Activated CD8-positive, alpha-beta memory T cell treated with anti-CD3 and anti-CD28 coated beads, Interleukin-2, amount 50 U/mL, for 48 hours (primary cell): ENCODE results near the gene CBLN3.
"Not testable (repeated sequence)": the region's sequence is repeated elsewhere in the genome, so short reads cannot be mapped to it uniquely, and the experiment has no call there.

Experiments used
- DNase-seq: peaks from one replicate; pipeline ENCODE4 v3.0.0-alpha.2; 2020

CBLN3 gene

DNA sequence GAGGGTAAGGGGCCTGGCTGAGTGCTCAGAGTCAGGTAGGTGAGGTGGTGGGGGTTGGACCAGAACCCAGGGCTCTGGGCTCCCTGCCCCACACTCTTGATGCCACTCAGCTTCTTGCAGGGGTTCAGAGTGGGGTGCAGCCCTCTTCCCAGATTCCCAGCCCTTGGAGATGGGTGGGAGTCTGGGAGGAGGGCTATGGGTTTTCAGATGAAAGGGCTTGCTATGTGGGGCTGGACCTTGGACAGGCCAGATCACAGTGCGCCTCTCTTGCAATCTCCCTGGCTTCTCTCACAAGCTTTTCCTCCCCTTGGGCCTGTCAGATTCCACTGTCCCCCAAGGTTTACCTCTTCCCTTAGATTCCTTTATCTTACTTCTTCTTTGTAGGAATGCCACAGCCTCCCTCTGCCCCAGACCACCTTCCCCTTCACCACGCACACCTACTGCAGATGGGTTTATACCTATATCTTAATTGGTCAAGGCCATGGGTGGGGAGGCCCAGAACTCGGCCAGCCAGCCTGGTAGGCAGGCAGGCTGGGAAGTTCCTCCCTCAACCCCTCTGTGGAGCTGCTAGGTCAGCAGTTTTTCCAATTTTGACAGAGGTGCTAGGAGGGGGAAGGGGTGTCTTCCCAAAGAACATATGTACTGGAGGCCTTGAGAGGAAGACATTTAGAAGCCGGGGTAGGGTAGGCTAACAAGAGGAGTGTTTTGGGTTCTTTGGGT lies 29.3 kb downstream of the CBLN3 start:
- no peak for DNase-seq

DNA sequence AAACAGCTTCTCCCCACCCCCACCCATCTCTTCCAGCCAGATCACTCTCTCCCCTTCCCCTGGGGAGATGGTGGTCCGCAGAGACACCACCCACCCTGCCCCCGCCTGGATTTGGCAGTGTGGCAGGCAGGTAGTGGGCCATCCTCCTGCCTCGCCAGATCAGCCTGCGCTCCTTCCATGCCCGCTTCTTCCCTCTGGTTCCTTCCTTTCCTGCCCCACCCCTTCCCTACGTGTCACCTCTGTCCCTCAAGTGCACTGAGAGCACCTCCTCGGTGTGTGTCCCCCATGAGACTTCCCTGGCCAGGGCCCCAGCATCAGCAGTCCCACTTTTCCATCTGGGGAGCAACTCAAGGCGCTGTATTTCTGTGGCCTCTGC lies 30.0 kb downstream of the CBLN3 start:
- DNase-seq = no peak

DNA sequence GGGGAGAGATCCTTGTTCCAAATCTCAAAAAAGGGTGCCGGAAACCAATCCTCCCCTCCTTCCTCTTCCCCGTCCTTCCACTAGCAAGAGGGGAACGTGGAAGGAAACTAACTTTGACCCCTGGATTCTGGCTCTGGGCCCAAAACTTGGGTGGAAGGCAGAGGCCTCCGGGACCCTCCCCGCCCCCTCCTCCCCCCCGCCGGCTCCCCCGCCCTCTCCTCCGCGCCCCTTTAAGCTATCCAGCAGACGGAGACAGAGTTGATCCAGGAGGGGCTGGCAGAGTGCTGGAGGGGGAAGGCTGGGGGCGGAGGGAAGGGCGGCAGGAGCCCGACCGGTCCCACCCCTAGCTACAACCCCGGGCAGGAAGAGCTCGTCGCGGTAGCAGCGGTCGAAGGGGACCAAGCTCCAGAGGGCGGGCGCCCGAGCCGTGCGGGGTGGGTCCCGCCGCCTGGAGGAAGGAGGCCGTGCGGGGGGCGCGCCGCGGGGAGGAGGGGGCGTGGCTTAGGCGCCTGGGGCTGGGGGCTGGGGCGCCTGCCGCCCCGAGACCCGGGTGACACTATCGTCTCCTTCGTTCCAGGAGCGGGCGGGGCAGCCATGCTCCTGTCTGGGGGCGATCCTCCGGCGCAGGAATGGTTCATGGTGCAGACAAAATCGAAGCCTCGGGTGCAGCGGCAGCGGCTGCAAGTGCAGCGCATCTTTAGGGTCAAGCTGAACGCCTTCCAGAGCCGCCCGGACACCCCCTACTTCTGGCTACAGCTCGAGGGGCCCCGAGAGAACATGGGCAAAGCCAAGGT lies 30.6 kb downstream of the CBLN3 start, which contains the start of gene NYNRIN:
TSS of gene NYNRIN (plus strand) at position 351 of the 794 bp plus-strand sequence. CDS start at position 595, 244 bp downstream.
- no peak for DNase-seq

GRCh38 chr14:24398293-24398652 lies 31.2 kb downstream of the CBLN3 start:
- no peak for DNase-seq

DNA sequence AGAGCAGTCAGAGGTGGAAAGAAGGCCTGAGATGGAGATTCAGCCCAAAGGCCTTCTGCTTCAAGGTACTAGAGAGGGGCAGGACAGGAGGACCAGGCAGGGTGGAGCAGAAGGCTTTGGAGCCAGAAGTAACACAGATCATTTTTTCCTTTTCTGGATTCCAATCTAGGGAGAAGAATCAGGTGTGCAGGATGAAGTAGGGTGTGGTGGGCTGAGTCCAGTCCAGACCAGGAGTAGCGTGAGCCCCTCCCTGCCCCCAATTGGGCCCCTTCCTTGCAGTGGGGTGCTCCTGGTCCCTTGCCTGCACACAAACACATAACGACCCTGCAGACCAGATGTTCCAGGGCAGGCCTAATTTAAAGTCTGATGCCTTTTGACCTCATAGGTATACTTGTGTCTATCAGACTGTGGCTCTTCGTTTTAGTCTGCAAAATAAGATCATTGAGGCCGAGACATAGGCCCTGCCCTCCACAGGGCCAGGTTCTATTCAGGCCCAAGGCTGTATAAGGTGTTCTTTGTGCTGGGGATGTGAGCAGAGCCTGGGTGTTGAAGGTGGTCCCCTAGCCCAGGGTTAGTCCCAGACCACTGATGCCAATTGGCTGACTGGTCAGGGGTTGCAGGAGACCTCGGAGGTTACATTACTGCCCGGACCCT lies 31.7 kb downstream of the CBLN3 start:
- DNase-seq = no peak

DNA sequence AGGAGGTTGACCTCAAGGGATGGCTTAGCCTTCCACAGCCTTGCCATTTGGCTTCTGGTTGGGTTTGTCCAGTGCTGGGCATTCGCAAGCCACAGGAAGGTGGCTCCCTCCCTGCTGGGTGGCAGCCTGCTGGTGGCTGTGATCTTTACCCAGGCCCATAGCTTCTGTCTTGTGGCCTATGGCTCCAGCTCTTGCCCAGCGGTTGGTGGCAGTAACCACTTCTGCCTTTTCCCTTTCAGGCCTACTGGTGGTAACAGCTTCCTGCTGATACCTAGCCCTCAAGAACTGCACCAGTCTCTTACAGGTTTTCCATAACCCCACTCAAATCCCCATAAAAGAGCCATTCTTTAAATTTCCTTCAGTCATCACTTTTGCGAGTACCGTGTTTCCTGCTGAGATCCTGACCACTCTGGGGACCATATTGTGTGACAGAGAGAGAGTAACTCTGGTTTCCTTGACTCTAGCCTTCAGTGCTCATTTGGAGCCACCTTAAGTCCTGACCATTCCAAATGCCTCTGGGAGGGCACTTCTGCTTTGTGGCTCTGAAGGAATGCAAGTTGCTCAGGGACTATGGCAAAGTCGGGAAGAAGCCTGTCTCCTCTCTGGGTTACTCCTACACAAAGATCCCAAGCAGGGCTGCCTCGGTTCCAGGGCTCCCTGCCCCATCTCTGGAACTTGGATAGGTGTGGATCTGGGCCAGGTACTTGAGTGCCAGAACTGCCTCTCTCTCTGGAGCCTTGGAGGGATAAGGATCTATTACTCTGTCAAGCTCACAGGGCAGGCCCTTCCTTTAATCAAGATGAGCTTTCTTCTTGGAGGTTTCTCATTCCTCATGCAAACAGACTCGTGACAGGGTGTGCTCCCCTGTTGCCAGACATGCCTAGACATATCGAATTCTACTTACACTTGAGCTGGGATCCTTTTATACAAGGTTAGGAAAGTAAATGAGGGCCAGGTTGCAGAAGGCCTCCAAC lies 33.6 kb downstream of the CBLN3 start:
- no peak for DNase-seq

GRCh38 chr14:24394275-24394674 lies 35.2 kb downstream of the CBLN3 start:
- DNase-seq = no peak

- no peak for DNase-seq
Measured at GRCh38 chr14:24392325-24393091, 37.0 kb downstream of the CBLN3 start.

DNA sequence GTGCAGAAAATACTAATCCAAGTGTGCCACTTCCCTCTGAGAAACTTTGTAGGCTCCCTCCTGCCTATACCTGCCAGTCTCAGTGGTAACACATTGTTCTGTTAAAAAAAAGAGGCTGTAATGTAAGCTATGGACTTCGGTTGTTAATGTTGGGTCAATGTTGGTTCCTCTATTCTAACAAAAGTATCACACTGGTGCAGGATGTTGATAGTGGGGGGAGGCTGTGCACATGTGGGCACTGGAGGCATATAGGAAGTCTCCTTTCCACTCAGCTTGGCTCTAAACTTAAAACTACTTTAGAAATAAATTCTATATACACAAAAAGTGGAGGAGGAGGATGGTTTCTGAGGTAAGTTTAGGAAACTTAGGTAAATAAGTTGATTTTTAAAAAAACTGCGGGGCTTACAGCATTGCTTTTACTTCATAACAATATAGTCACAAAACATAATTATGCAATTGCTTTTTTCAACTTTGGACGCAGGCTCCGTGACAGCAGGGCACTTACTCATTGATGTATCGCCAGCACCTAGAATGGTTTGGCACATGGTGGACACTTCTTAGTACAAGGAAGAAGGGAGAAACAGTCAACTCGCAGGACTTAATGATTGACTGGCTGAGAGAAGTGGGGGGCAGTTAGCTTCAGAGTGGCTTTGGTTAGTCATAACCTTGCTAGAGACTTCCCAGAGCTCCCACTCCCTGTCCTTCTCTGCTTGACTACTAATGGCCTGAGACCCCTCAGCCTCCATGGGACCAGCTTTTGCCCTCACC lies 38.6 kb downstream of the CBLN3 start:
- DNase-seq = no peak

DNA sequence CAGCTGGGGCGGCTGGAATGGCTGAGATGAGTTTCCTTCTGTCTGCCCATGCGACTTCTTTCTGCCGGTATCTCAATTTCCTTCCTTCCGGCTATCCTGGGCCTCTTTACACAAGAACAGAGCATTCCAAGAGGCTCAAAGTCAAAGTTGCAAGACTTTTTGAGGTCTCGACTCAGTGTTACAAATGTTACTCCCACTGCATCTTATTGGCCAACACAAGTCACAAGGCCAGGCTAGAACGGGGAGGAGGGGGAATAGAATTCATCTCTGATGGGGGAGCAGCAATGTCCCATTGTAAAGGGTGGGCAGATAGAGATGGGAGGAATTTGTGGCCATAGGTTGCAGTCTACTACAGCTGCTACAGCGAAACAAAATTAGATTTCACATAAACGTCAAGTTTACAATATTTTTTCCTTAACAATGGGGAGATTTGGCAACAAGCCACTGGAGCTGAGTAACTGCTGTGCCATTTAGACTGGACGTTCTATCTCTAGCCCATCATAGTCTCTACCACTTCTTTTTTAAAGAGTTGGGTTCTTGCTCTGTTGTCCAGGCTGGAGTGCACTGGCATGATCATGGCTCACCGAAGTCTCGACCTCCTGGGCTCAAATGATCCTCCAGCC lies 40.1 kb downstream of the CBLN3 start:
- no peak for DNase-seq

- no peak for DNase-seq
Measured at GRCh38 chr14:24388474-24389179, 40.8 kb downstream of the CBLN3 start.

GRCh38 chr14:24387579-24387978 lies 41.9 kb downstream of the CBLN3 start:
- DNase-seq = not testable (repeated sequence)

DNA sequence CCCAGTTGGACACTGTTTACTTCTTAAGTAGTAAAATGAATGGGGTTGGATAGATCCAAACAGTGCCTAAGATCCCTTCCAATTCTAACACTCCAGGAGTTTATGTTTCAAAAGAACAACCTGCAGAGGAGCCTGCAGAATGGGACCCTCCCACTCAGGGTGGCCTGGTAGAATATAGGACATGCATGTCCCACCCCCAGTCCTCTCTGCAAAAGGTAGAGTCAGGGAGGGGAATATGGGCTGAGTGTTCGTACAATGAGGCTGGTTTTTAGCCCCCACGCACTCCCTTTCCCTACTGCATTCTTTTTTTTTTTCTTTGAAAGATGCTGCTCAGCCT lies 42.5 kb downstream of the CBLN3 start:
- DNase-seq = no peak

- no peak for DNase-seq
Measured at GRCh38 chr14:24385524-24385923, 43.9 kb downstream of the CBLN3 start.

GRCh38 chr14:24384169-24384568 lies 45.3 kb downstream of the CBLN3 start:
- no peak for DNase-seq

- no peak for DNase-seq
Measured at GRCh38 chr14:24382064-24382371, 47.5 kb downstream of the CBLN3 start.

DNA sequence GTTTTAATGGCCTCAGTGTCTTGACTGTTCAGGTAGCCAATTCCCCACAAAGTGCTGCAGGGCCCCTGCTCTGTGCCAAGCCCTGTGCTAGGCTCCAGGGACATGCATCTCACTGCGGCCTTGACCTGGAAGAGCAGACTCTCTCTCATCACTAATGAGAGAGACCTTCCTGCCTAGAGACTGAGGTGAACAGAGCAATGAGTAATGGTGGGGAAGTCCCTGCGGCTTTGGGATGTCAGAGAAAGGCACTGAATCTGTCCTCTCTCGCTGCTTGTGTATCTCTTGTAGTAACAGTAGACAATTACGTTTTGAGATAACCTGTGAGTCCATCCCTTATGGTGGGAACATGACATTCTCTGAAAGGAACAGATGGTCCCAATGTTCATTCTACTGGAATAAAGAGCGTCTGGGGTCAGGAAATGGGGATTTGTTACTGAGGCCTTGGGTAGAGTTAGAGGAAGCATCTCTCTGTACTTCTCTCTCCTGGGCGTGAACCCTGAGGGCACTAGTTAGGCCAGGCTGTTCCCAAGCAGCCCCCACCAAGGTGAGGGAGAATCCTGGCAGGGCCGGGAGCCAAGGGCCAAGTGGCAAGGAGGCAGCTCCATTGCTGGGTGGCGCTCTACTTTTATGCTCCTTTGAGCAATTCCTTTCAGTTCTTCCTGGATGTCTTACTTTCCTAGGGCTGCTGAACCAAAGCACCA lies 48.0 kb downstream of the CBLN3 start:
- DNase-seq = no peak

- DNase-seq = no peak
Measured at GRCh38 chr14:24379907-24380730, 49.3 kb downstream of the CBLN3 start.
